Mesenchymal stem cell (in vitro differentiated cells and primary cell): ENCODE data around the gene ELK3.

Experiments used
- DNase-seq: peaks from one replicate; pipeline ENCODE4 v3.0.0-alpha.2; 2013
- H2AFZ ChIP-seq: one replicate; pipeline ENCODE4 v1.6.1; 2013; ENCODE audit warnings: low read depth, mild to moderate bottlenecking, control low read depth, inconsistent platforms, low read length, moderate library complexity
- H2AK5ac ChIP-seq: 2 replicates; pipeline ENCODE4 v1.6.1; 2013; ENCODE audit warnings: low read length, moderate library complexity, mild to moderate bottlenecking, inconsistent platforms; ENCODE audit not compliant: severe bottlenecking
- H2BK120ac ChIP-seq: one replicate; pipeline ENCODE4 v1.6.1; 2013; ENCODE audit warnings: low read depth, mild to moderate bottlenecking, inconsistent platforms, low read length, moderate library complexity
- H2BK12ac ChIP-seq, 2 experiments: one replicate each; pipeline ENCODE4 v1.6.1; 2013; ENCODE audit warnings: inconsistent platforms in 2 of 2, low read length in 2 of 2, mild to moderate bottlenecking in 2 of 2, moderate library complexity in 2 of 2, control low read depth in 1 of 2
- H2BK15ac ChIP-seq: one replicate; pipeline ENCODE4 v1.6.1; 2013; ENCODE audit warnings: mild to moderate bottlenecking, low read depth, inconsistent platforms; ENCODE audit not compliant: poor library complexity, severe bottlenecking
- H2BK5ac ChIP-seq: 2 replicates; pipeline ENCODE4 v1.6.1; 2013; ENCODE audit warnings: low read depth, mild to moderate bottlenecking, low read length, control low read depth, inconsistent platforms; ENCODE audit not compliant: poor library complexity, severe bottlenecking
- H3K14ac ChIP-seq, 2 experiments: one replicate each; pipeline ENCODE4 v1.6.1; 2013; ENCODE audit warnings: inconsistent platforms in 2 of 2, low read length in 2 of 2, control low read depth in 1 of 2, mild to moderate bottlenecking in 1 of 2, moderate library complexity in 1 of 2
- H3K18ac ChIP-seq, 2 experiments: one replicate each; pipeline ENCODE4 v1.6.1; 2013; ENCODE audit warnings: inconsistent platforms in 2 of 2, low read length in 2 of 2, control low read depth in 1 of 2, low read depth in 1 of 2, mild to moderate bottlenecking in 1 of 2
- H3K23ac ChIP-seq, 2 experiments: one replicate each; pipeline ENCODE4 v1.6.1; 2013; ENCODE audit warnings: inconsistent platforms in 2 of 2, low read length in 2 of 2, mild to moderate bottlenecking in 2 of 2, moderate library complexity in 2 of 2, control low read depth in 1 of 2
- H3K27ac ChIP-seq: 2 replicates; pipeline ENCODE4 v1.5.1; 2013; ENCODE audit warnings: mild to moderate bottlenecking, moderate library complexity, low read length, control low read depth, inconsistent platforms; ENCODE audit not compliant: poor library complexity, severe bottlenecking
- H3K27me3 ChIP-seq, 2 experiments: 2 replicates each; pipeline versions ENCODE4 v1.6.1 to v1.7.0; 2013; ENCODE audit warnings: low read length in 2 of 2, mild to moderate bottlenecking in 2 of 2, moderate library complexity in 2 of 2, control low read depth in 1 of 2, inconsistent platforms in 1 of 2; ENCODE audit not compliant: control insufficient read depth in 1 of 2, insufficient read depth in 1 of 2
- H3K36me3 ChIP-seq, 2 experiments: 2 replicates each; pipeline versions ENCODE4 v1.6.1 to v1.7.0; 2013; ENCODE audit warnings: low read length in 2 of 2, control low read depth in 1 of 2, inconsistent platforms in 1 of 2, low read depth in 1 of 2, mild to moderate bottlenecking in 1 of 2; ENCODE audit not compliant: insufficient read depth in 2 of 2, control insufficient read depth in 1 of 2
- H3K4ac ChIP-seq, 2 experiments: one replicate each; pipeline ENCODE4 v1.6.1; 2013; ENCODE audit warnings: inconsistent platforms in 2 of 2, low read length in 2 of 2, mild to moderate bottlenecking in 2 of 2, moderate library complexity in 2 of 2, control low read depth in 1 of 2, low read depth in 1 of 2
- H3K4me1 ChIP-seq: 2 replicates; pipeline ENCODE4 v1.6.1; 2013; ENCODE audit warnings: low read depth, low read length, control low read depth; ENCODE audit not compliant: control insufficient read depth, insufficient read depth
- H3K4me2 ChIP-seq: 2 replicates; pipeline ENCODE4 v1.6.1; 2013; ENCODE audit warnings: low read length, mild to moderate bottlenecking, inconsistent platforms; ENCODE audit not compliant: poor library complexity, severe bottlenecking
- H3K4me3 ChIP-seq, 2 experiments: 2 replicates each; pipeline versions ENCODE4 v1.5.1 to v1.7.0; 2013; ENCODE audit warnings: low read length in 2 of 2, mild to moderate bottlenecking in 2 of 2, control low read depth in 1 of 2, low read depth in 1 of 2; ENCODE audit not compliant: insufficient read depth in 1 of 2
- H3K79me1 ChIP-seq: replicated peaks from 2 replicates; pipeline ENCODE4 v1.6.1; 2013; ENCODE audit warnings: mild to moderate bottlenecking, control low read depth, low read length, inconsistent platforms; ENCODE audit not compliant: poor library complexity, severe bottlenecking
- H3K9ac ChIP-seq: 2 replicates; pipeline ENCODE4 v1.7.0; 2013; ENCODE audit warnings: mild to moderate bottlenecking, low read length, moderate library complexity
- H3K9me3 ChIP-seq: 2 replicates; pipeline ENCODE4 v1.7.0; 2013; ENCODE audit warnings: mild to moderate bottlenecking, low read length; ENCODE audit not compliant: control insufficient read depth
- H4K8ac ChIP-seq: one replicate; pipeline ENCODE4 v1.6.1; 2013; ENCODE audit warnings: inconsistent platforms, mild to moderate bottlenecking, low read length, moderate library complexity
- H4K91ac ChIP-seq: one replicate; pipeline ENCODE4 v1.6.1; 2013; ENCODE audit warnings: mild to moderate bottlenecking, low read length, inconsistent platforms
- WGBS: methylation state at CpG from one replicate; pipeline ENCODE4 v1.1.7; 2013; ENCODE audit warnings: mixed read lengths; 5-methylcytosine and 5-hydroxymethylcytosine counted together

Gene ELK3

DNA sequence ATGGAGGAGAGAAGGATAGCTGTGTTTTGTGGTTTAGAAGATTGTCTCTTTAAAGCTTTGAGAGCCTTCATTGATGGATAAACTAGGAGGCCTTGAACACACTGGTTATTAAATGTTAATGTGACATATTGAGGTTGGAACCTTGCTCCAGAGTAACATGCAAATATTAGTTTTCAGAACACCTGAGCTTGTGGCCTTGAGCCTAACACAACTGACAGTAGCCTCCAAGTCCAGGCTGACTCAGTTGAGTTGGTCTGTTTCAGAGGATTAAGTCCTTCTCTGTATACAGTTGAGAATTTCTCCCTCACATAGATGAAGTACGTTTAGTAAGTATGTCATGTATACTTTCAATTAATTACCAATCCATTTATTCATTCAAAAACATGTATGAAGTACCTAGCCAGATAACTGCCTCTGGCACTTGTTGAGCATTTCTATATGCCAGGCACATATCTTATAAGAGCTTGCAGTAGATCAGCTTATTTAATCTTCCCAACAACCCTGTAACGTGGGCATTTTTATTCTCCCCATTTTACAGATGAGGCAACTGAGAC is 63.5 kb downstream of the ELK3 start:
- DNase-seq: no peak
- Histone ChIP-seq H3K79me1 (peaks cover 11% of the 10 kb centered on the region), H2AFZ (no peak overlapping the region), H3K14ac (no peak overlapping the region), H3K18ac (peak overlapping the region in 1 of 2 experiments; percentile 68), H3K9ac (peak overlapping the region; percentile 67), H3K4ac (no peak overlapping the region), H3K27ac (peak overlapping the region; percentile 86), H4K91ac (no peak overlapping the region), H3K4me1 (peaks cover 25% of the 10 kb centered on the region), H3K9me3 (no peaks in the 10 kb centered on the region), H3K27me3 (no peaks in the 10 kb centered on the region), H4K8ac (no peak overlapping the region), H3K36me3 (peaks cover 20 to 48% of the 10 kb centered on the region in 2 experiments), H2BK120ac (no peak overlapping the region), H3K23ac (no peak overlapping the region), H2BK12ac (no peak overlapping the region), H3K4me3 (no peak overlapping the region), H2BK5ac (no peak overlapping the region), H3K4me2 (no peak overlapping the region), H2BK15ac (no peak overlapping the region), H2AK5ac (no peak overlapping the region)
- WGBS: 100% methylated on average over 1 of the region's 2 CpGs

DNA sequence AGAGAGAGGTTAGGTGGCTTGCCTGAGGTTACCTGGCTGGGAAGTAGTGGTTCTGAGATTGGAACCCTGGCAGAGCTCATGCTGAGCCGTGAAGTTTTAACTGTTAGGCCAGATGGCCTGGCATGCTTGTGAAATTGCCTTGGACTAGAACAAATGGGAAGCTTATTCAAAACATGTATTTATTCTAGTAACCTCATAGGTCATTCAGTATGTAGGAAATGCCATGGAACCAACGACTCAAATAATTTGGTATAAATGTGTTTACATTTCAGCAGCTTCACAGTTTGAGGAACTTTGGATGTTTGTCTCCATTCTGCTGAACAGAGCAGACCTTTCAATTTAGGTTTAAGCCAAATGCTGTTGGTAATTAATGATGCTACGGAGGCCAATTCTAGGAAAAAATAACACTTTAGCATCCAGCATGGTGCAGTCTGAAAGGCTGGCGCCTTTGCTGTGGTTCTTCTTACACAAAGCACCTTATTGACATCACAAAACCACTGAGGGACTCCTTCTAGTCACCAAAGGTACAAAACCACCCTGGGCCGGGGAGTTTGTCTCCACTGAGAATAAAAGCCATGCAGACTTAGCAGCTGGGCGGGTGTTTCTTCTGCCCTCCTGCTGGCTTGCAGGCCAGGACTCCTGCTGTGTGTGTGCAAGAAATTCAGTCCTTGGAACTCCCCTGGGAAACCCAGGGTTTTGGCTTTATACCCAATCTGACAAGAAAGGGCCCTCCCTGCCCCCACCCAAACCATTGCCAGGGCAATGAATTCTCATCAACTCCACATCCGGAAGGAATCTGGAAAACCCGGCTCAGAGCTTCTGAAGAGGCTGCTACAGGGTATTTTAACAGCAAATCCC is 64.2 kb downstream of the ELK3 start:
- Histone ChIP-seq H3K27ac (peak overlapping the region; percentile 86), H4K8ac (no peak overlapping the region), H3K36me3 (peaks cover 20 to 51% of the 10 kb centered on the region in 2 experiments), H3K4ac (no peak overlapping the region), H3K9ac (peak overlapping the region; percentile 67), H3K23ac (no peak overlapping the region), H3K27me3 (no peaks in the 10 kb centered on the region), H3K9me3 (no peaks in the 10 kb centered on the region), H3K4me2 (peak overlapping the region; percentile 52), H2BK5ac (no peak overlapping the region), H2AK5ac (no peak overlapping the region), H4K91ac (no peak overlapping the region), H3K4me1 (peaks cover 25% of the 10 kb centered on the region), H3K4me3 (no peak overlapping the region), H2AFZ (no peak overlapping the region), H3K18ac (peak overlapping the region in 1 of 2 experiments; percentile 68), H2BK12ac (no peak overlapping the region), H2BK15ac (no peak overlapping the region), H3K14ac (no peak overlapping the region), H3K79me1 (peaks cover 10% of the 10 kb centered on the region), H2BK120ac (no peak overlapping the region)
- WGBS: 44% methylated on average over 8 of the region's 8 CpGs
- peak; percentile 69 for DNase-seq

DNA sequence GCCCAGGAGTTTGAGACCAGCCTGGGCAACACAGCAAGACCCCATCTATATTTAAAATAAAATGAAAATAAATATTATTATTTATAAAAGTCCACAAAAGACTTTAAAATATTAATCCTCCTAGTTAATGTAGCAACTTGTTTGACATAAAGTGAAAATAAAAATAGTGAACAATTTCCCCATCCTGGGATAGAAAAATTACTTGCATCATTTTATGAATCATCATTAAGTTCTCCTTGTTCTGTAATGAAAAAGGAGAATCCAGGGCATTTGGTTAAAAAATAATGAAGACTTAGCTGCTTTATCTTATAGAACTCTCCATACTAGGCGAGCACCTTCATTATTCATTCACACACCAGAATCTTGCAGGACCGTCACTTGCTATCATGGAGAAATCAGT is 66.1 kb downstream of the ELK3 start:
- WGBS: 95% methylated on average over 2 of the region's 2 CpGs

DNA sequence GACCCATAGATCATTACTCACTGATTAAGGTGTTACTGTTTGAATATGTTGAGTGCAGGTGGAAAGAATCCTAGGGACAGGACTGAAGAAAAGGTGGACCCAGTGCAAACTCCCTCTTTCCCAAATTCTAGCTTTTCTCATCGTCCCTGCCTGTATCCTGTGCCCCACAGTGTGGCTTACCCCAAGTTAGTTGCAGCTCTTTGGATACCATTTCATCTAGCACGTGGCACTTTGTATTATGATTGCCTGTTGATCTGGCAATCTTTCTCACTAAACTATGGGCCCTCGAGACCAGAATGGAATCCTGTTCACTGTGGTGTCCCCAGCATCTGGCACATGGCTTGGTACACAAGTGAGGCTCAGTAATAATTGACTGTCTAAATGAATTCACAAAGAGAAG is 66.5 kb downstream of the ELK3 start:
- no peak overlapping the region for H3K4ac ChIP-seq
- no peak overlapping the region for H3K23ac ChIP-seq
- H3K27me3 ChIP-seq: no peaks in the 10 kb centered on the region
- H3K36me3 ChIP-seq: peaks cover 28 to 69% of the 10 kb centered on the region in 2 experiments
- H3K27ac ChIP-seq: peak overlapping the region; percentile 1
- H2BK5ac ChIP-seq: no peak overlapping the region
- no peak for DNase-seq
- WGBS: 97% methylated on average over 3 of the region's 3 CpGs
- no peak overlapping the region for H2BK12ac ChIP-seq
- no peak overlapping the region for H3K4me2 ChIP-seq
- H2BK15ac ChIP-seq: no peak overlapping the region
- no peaks in the 10 kb centered on the region for H3K9me3 ChIP-seq
- H3K4me1 ChIP-seq: peaks cover 17% of the 10 kb centered on the region
- no peak overlapping the region for H3K9ac ChIP-seq
- H3K14ac ChIP-seq: no peak overlapping the region
- no peak overlapping the region for H3K18ac ChIP-seq
- no peak overlapping the region for H4K91ac ChIP-seq
- peaks cover 9% of the 10 kb centered on the region for H3K79me1 ChIP-seq
- no peak overlapping the region for H2BK120ac ChIP-seq
- no peak overlapping the region for H3K4me3 ChIP-seq
- H4K8ac ChIP-seq: no peak overlapping the region
- no peak overlapping the region for H2AK5ac ChIP-seq
- H2AFZ ChIP-seq: no peak overlapping the region

More for the DNA sequence above, 66.1 kb downstream of the ELK3 start:
- no peak for DNase-seq
- no peak overlapping the region for H3K9ac ChIP-seq
- peaks cover 18% of the 10 kb centered on the region for H3K4me1 ChIP-seq
- no peak overlapping the region for H3K18ac ChIP-seq
- H2BK5ac ChIP-seq: no peak overlapping the region
- no peak overlapping the region for H2BK15ac ChIP-seq
- no peak overlapping the region for H3K14ac ChIP-seq
- H3K36me3 ChIP-seq: peaks cover 25 to 66% of the 10 kb centered on the region in 2 experiments
- H4K91ac ChIP-seq: no peak overlapping the region
- no peak overlapping the region for H2BK120ac ChIP-seq
- no peaks in the 10 kb centered on the region for H3K9me3 ChIP-seq
- H3K79me1 ChIP-seq: peaks cover 9% of the 10 kb centered on the region
- H3K4me2 ChIP-seq: no peak overlapping the region
- no peak overlapping the region for H3K4ac ChIP-seq
- no peak overlapping the region for H3K4me3 ChIP-seq
- H2AFZ ChIP-seq: no peak overlapping the region
- no peak overlapping the region for H3K27ac ChIP-seq
- no peak overlapping the region for H3K23ac ChIP-seq
- H3K27me3 ChIP-seq: no peaks in the 10 kb centered on the region
- no peak overlapping the region for H4K8ac ChIP-seq
- H2AK5ac ChIP-seq: no peak overlapping the region
- no peak overlapping the region for H2BK12ac ChIP-seq
